ENCODE data around the gene RENBP.

Gene RENBP

GRCh38 chrX:153931748-153932147, 12.7 kb downstream of the RENBP start:
- DNase-seq: no peak

GRCh38 chrX:153931151-153931550, 13.3 kb downstream of the RENBP start:
- no peak for DNase-seq

GRCh38 chrX:153930011-153930910, 14.2 kb downstream of the RENBP start:
- no peak for DNase-seq

- DNase-seq: no peak
Observed at GRCh38 chrX:153929576-153929975, 14.9 kb downstream of the RENBP start.

GRCh38 chrX:153928846-153929245, 15.6 kb downstream of the RENBP start:
- DNase-seq: no peak

- DNase-seq: peak; percentile 95 to 98
Observed at GRCh38 chrX:153927922-153928760, 16.3 kb downstream of the RENBP start.

GRCh38 chrX:153927672-153927921, 16.8 kb downstream of the RENBP start:
- no peak for DNase-seq

- DNase-seq: peak; percentile 82 to 90
Observed at GRCh38 chrX:153926858-153927671, 17.4 kb downstream of the RENBP start.

- DNase-seq: no peak
Observed at GRCh38 chrX:153926552-153926857, 17.9 kb downstream of the RENBP start.

GRCh38 chrX:153925739-153926551, 18.5 kb downstream of the RENBP start, which contains the start of gene ARHGAP4:
Gene ARHGAP4, minus strand, starts transcription at chrX:153926264. Its CDS starts 62 bp downstream, at chrX:153926202.
- peak in 1 of 2 donors; percentile 46 for DNase-seq

- peak in 1 of 2 donors; percentile 26 for DNase-seq
Observed at GRCh38 chrX:153925387-153925738, 19.1 kb downstream of the RENBP start.

GRCh38 chrX:153924149-153924861, 20.1 kb downstream of the RENBP start:
- peak; percentile 52 to 70 for DNase-seq

GRCh38 chrX:153922932-153923857, 21.2 kb downstream of the RENBP start:
- no peak for DNase-seq

- no peak for DNase-seq
Observed at GRCh38 chrX:153921511-153922446, 22.7 kb downstream of the RENBP start.

- no peak for DNase-seq
Observed at GRCh38 chrX:153921070-153921469, 23.4 kb downstream of the RENBP start.

- DNase-seq: no peak
Observed at GRCh38 chrX:153920546-153920945, 23.9 kb downstream of the RENBP start.

- DNase-seq: no peak
Observed at GRCh38 chrX:153919281-153919680, 25.2 kb downstream of the RENBP start.

GRCh38 chrX:153917869-153918268, 26.6 kb downstream of the RENBP start:
- no peak for DNase-seq

GRCh38 chrX:153913701-153914100, 30.7 kb downstream of the RENBP start:
- DNase-seq: no peak
